Activated T-cell treated with anti-CD3 and anti-CD28 coated beads for 1 hour (primary cell): ENCODE measurements around the gene CENPI.
A peak's percentile ranks its signal among the peaks of the same experiment; 100 is the strongest.
"Not testable (repeated sequence)": the region's sequence is repeated elsewhere in the genome, so short reads cannot be mapped to it uniquely, and the experiment has no call there.

Source experiments
- DNase-seq: peaks from one replicate; pipeline ENCODE4 v3.0.0-alpha.2; 2020; ENCODE audit warnings: low read depth

CENPI gene

GRCh38 chrX:101097546-101098453 lies at the start of gene CENPI:
Gene CENPI, plus strand, starts transcription at chrX:101098204. Its CDS starts 2,867 bp downstream, at chrX:101101071.
- DNase-seq = peak; percentile 83

GRCh38 chrX:101051153-101051548 lies 46.9 kb upstream of the CENPI start:
- no peak for DNase-seq

- peak; percentile 75 for DNase-seq
Observed at GRCh38 chrX:101051549-101052302, 46.3 kb upstream of the CENPI start, which contains the start of gene TRMT2B. Gene TRMT2B, minus strand, starts transcription at chrX:101052111. Its CDS starts 9,822 bp downstream, at chrX:101042289.

GRCh38 chrX:101056551-101056950 lies 41.5 kb upstream of the CENPI start:
- DNase-seq = not testable (repeated sequence)

- no peak for DNase-seq
Observed at GRCh38 chrX:101057093-101057714, 40.8 kb upstream of the CENPI start.

GRCh38 chrX:101062176-101062575 lies 35.8 kb upstream of the CENPI start:
- DNase-seq = no peak

- DNase-seq = no peak
Observed at GRCh38 chrX:101071582-101071981, 26.4 kb upstream of the CENPI start.

GRCh38 chrX:101078716-101079598 lies 19.0 kb upstream of the CENPI start, which contains the start of gene TMEM35A:
Gene TMEM35A, plus strand, starts transcription at chrX:101078879. Its CDS starts 124 bp downstream, at chrX:101079003.
- DNase-seq = no peak

- DNase-seq = no peak
Observed at GRCh38 chrX:101079736-101080270, 18.2 kb upstream of the CENPI start.

- no peak for DNase-seq
Observed at GRCh38 chrX:101080326-101081124, 17.5 kb upstream of the CENPI start.

- DNase-seq = no peak
Observed at GRCh38 chrX:101081231-101081630, 16.8 kb upstream of the CENPI start.

- DNase-seq = no peak
Observed at GRCh38 chrX:101091817-101092216, 6.2 kb upstream of the CENPI start.

- DNase-seq = no peak
Observed at GRCh38 chrX:101108284-101108683, 10.3 kb downstream of the CENPI start.

GRCh38 chrX:101117701-101118100 lies 19.7 kb downstream of the CENPI start:
- DNase-seq = no peak

- DNase-seq = no peak
Observed at GRCh38 chrX:101136235-101136634, 38.2 kb downstream of the CENPI start.
